Measurements from ENCODE around the gene BID.

The BID gene

GRCh38 chr22:17806437-17806836 is 32.2 kb upstream of the BID start:
- no peak for TF ChIP-seq CTCF (IDR thresholded peaks at IDR 0.05; ENCODE audit: control insufficient read depth, insufficient read depth, low read depth, low read length, missing control alignments)
- H3K4me3 ChIP-seq (ENCODE audit: control insufficient read depth, low read depth, low read length): no peak overlapping the region
- DNase-seq (ENCODE audit: low read depth): no peak

DNA sequence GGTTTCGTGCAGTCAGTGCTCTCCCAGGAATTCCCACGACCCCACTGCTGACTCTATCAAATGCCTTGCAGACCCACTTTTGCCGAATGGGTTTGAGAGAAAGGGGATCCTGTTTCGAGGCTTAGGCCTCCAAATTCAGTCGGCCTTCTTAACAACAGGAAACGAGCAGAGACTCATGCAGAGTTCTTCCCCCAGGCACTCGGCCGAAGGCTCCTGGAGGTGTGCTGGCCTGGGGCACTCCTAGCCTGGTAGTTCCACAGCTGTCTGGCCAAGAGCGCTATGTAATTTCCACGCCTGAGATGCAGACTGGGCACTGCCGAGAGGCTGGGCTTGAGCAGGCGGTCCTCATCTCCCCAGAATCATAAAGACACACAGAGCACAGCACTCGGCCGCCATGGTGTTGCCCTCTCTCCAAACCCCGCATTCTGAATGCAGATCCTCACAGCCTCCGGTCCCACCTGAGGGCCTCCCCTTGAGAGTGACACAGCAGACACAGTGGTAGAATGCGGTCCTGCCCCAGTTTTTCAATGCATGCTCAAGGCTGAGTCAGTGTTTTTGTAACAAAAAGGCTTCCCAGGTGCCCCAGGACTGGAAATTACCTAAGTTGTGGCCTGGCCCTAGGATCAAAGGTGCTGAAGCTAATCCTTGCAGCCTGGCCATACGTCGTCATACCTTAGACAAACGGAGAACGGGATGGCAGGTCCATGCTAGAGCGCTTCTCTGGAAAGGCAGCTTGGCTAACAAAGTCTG is 30.2 kb upstream of the BID start:
- no peak overlapping the region for H3K4me3 ChIP-seq (ENCODE audit: control insufficient read depth, low read depth, low read length)
- no peak for TF ChIP-seq CTCF (IDR thresholded peaks at IDR 0.05; ENCODE audit: control insufficient read depth, insufficient read depth, low read depth, low read length, missing control alignments)
- no peak for DNase-seq (ENCODE audit: low read depth)

- no peak overlapping the region for H3K4me3 ChIP-seq (ENCODE audit: control insufficient read depth, low read depth, low read length)
- no peak for DNase-seq (ENCODE audit: low read depth)
- no peak for TF ChIP-seq CTCF (IDR thresholded peaks at IDR 0.05; ENCODE audit: control insufficient read depth, insufficient read depth, low read depth, low read length, missing control alignments)
Observed at GRCh38 chr22:17803609-17804270, 29.5 kb upstream of the BID start.

GRCh38 chr22:17802822-17803221 is 28.6 kb upstream of the BID start:
- no peak for DNase-seq (ENCODE audit: low read depth)
- H3K4me3 ChIP-seq (ENCODE audit: control insufficient read depth, low read depth, low read length): no peak overlapping the region
- TF ChIP-seq CTCF (IDR thresholded peaks at IDR 0.05; ENCODE audit: control insufficient read depth, insufficient read depth, low read depth, low read length, missing control alignments): no peak

DNA sequence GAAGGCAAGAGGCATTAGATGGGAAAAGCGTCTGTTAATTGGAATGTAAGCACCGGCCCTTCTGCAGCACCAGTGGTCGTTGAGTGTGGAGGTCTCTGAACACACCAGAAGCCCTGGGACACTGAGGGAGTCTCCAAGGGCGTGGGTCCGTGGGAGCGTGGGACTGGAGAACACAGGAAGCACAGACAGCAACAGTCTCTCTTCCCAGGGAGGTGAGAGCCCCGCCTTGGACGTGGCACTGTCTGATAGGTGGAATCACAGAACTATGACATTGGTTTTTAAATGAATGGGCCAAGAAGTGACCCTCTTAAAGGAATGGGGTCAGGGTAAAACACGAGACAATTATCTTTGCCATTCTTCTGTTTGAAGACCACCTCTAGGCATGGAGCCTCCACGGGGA is 28.1 kb upstream of the BID start:
- no peak for DNase-seq (ENCODE audit: low read depth)
- TF ChIP-seq CTCF (IDR thresholded peaks at IDR 0.05; ENCODE audit: control insufficient read depth, insufficient read depth, low read depth, low read length, missing control alignments): no peak

DNA sequence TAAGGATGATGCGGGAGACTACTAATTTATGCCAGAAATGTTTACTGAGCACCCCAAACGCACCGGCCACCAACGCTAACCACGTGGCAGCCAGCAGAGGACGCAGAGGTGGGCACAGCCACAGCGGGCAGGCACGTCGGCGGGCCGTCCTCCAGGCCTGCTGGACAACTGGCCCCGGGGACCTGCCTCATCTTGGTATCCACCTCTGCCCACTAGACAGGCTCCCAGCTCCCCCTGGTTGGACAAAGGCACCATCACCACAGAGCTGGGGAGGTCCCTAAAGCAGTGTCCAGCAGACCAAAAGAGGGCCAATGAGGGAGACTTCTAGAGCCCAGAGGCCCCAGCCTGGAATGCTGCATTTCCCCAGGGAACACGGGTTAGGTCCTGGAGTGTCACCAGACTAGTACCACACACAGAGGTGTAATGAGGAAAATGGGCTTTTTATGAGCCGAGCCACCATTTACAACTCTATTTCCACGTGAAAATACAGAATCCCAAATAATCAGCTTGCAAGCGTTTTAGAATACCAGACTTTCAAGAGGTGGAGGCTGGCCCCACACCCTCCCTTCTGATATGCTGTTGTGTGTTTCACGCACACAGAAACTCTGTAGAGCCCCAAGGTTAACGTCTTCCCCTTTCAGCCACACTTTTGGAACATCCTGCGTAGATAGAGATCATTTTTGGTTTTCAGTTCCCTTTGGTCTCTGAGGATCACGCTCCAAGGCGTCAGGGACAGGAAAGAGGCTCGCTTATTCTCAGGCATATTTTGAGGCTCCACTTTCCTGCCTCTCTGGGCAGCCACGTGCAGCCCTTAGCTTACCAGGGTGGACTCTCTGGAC is 23.7 kb upstream of the BID start:
- no peak for TF ChIP-seq CTCF (IDR thresholded peaks at IDR 0.05; ENCODE audit: control insufficient read depth, insufficient read depth, low read depth, low read length, missing control alignments)
- DNase-seq (ENCODE audit: low read depth): no peak
- H3K4me3 ChIP-seq (ENCODE audit: control insufficient read depth, low read depth, low read length): no peak overlapping the region

More for the DNA sequence above, 28.1 kb upstream of the BID start:
- H3K4me3 ChIP-seq (ENCODE audit: control insufficient read depth, low read depth, low read length): no peak overlapping the region
